ENCODE data around the gene ORAI3. TPM values are rescaled to one million over a fixed set of nuclear protein-coding genes. Genes with fewer than 3 reads are reported as not detected.
A peak's percentile ranks its signal among the peaks of the same experiment; 100 is the strongest.

The ORAI3 gene
- total RNA-seq, 2 donors from 2014 or later = 19.0 to 35.7 TPM

DNA sequence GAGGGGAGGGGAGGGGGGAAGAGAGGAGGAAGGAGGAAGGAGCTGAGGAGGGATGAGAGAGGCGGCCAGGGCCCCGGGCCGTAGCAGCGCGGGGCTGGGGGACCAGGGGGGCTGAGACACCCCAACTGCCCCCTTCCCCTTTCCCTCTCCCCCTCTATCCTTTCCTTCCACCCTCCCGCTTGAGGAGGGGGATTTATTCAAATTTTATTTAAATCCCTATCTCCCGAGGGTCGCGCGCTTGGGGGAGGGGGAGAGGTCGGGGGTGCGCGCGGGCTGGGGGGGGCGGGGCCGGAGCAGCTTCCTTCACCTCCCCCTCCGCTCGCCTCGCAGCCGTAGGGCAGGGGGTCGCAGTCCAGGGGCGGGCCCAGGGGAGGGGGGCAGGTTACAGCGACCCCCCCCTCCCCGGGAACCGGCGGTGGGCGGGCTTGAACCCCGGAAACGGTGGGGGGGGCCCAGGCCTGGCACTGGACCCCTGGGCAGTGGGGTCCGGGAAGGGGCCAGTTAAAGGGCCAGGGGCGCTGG lies 25.3 kb upstream of the ORAI3 start, which contains the start of gene FBXL19:
FBXL19 (plus strand) TSS at position 19 of the 522 bp plus-strand sequence. CDS start 2,183 bp downstream, outside the sequence.
- Histone ChIP-seq H3K4me1 (ENCODE audit: control insufficient read depth in 1 of 2, low read depth in 2 of 2) (peaks cover 5 to 30% of the 10 kb centered on the region in 2 donors), H3K4me3 (peak within 1 kb of the TSS; percentile 70), H3K27me3 (replicated peaks; ENCODE audit: insufficient read depth) (no peaks in the 10 kb centered on the region), H3K27ac (peak within 1 kb of the TSS; percentile 84 to 96), H3K9me3 (no peaks in the 10 kb centered on the region), H3K36me3 (no peaks in the 10 kb centered on the region)
- ATAC-seq (ENCODE audit: insufficient number of reproducible peaks, low FRiP score, low read depth) = no peak
- no peak for DNase-seq (ENCODE audit: low spot score)
- TF ChIP-seq, protein P1, sequence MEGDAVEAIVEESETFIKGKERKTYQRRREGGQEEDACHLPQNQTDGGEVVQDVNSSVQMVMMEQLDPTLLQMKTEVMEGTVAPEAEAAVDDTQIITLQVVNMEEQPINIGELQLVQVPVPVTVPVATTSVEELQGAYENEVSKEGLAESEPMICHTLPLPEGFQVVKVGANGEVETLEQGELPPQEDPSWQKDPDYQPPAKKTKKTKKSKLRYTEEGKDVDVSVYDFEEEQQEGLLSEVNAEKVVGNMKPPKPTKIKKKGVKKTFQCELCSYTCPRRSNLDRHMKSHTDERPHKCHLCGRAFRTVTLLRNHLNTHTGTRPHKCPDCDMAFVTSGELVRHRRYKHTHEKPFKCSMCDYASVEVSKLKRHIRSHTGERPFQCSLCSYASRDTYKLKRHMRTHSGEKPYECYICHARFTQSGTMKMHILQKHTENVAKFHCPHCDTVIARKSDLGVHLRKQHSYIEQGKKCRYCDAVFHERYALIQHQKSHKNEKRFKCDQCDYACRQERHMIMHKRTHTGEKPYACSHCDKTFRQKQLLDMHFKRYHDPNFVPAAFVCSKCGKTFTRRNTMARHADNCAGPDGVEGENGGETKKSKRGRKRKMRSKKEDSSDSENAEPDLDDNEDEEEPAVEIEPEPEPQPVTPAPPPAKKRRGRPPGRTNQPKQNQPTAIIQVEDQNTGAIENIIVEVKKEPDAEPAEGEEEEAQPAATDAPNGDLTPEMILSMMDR (IDR thresholded peaks at IDR 0.05) = no peak

DNA sequence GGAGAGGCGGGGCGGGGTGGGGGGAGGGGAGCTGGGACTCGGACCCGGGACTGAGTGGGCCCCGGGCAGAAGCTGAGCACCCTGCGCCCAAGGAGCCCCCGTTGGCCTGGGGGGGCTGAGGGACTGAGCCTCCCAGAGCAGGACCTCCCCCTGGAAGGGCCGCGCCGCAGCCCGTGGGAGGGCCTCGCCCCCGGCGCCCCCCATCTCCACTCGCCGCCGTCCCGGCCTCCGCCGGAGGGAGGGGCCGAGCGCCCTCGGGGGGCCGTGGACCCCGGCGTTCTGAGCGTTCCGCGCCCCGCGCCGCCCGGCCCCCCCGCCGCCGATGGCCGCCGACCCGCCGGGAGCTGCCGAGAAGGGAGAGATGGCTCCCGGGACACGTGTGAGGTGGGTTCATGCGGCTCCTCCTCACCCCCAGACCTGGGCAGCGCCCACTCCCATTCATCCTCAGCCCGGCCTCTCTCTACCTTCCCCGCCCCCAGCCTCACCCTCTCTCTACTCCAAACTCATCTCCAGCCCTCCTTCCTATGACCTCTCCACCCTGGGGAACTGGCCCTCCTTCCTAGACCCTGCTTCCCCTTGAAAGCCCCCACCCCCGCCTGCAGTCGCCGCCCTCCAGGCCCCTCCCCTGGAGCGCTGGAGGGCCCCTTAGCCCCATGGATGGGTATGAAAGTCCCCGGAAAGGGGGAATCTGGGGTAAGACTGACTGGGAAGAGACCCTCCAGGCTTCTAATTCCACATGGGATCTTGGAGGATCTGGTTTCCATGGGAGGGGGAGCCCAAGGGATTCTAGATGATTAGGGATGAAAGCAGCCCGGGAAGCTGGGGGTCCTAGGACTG lies 24.6 kb upstream of the ORAI3 start:
- TF ChIP-seq, protein P1 (IDR thresholded peaks at IDR 0.05) = no peak
- peak overlapping the region; percentile 70 for H3K4me3 ChIP-seq
- no peak for DNase-seq (ENCODE audit: low spot score)
- no peaks in the 10 kb centered on the region for H3K27me3 ChIP-seq (replicated peaks; ENCODE audit: insufficient read depth)
- ATAC-seq (ENCODE audit: insufficient number of reproducible peaks, low FRiP score, low read depth) = no peak
- H3K9me3 ChIP-seq = no peaks in the 10 kb centered on the region
- H3K27ac ChIP-seq = peak overlapping the region; percentile 20 to 84
- no peaks in the 10 kb centered on the region for H3K36me3 ChIP-seq
- H3K4me1 ChIP-seq (ENCODE audit: control insufficient read depth in 1 of 2, low read depth in 2 of 2) = peaks cover 5 to 30% of the 10 kb centered on the region in 2 donors

DNA sequence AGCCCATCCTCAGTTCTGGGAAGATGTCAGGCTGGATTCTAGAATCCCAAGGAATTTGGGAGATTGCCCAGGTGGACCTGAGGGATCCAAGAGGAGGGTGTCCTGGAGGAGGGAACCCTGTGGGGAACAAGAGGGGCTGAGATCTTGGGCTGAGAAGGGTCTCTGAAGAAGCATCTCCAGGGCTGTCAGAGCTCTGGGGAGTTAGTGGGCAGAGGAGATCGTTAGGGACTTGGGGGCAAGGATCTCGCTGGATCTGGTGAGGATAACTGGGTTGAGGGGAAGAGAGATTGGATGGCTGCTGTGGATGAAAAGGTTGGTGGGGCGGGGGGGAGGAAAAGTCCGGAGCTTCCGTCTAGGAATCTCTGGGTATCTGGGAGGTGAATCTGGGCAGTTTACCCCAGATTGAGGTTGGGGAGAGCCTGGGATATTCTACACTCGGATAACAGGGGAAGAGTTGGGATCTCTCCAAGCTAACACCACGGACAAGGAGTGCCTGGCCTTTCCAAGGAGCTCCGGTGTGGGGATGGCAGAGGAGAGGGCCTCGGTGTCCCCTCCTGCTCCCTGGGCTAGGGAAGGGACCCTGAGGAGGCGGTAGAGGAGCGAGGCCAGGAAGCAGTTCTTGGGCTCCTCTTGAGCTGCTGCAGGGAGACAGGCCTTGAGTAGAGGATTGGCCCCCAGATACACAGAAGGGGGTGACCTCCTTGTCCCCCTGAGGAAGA lies 23.8 kb upstream of the ORAI3 start:
- TF ChIP-seq, protein P1 (IDR thresholded peaks at IDR 0.05) = no peak
- DNase-seq (ENCODE audit: low spot score) = no peak
- ATAC-seq (ENCODE audit: insufficient number of reproducible peaks, low FRiP score, low read depth) = no peak
- Histone ChIP-seq H3K4me3 (peak overlapping the region; percentile 70), H3K27me3 (replicated peaks; ENCODE audit: insufficient read depth) (no peaks in the 10 kb centered on the region), H3K36me3 (peaks cover 4% of the 10 kb centered on the region), H3K4me1 (ENCODE audit: control insufficient read depth in 1 of 2, low read depth in 2 of 2) (peaks cover 5 to 30% of the 10 kb centered on the region in 2 donors), H3K27ac (peak overlapping the region; percentile 20 to 84), H3K9me3 (no peaks in the 10 kb centered on the region)

DNA sequence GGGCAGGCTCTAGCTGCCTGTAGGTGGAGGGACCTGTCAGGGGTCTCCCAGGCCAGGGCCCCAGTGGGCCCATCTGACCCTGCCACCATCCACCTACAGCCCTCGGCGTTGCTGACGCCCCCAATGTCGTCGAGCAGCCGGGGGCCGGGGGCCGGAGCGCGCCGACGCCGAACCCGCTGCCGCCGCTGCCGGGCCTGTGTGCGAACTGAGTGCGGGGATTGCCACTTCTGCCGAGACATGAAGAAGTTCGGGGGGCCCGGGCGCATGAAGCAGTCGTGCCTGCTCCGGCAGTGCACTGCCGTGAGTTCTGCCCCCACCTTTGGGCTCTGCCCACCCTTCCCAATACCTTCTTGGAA lies 23.3 kb upstream of the ORAI3 start:
- DNase-seq (ENCODE audit: low spot score) = no peak
- Histone ChIP-seq H3K27me3 (replicated peaks; ENCODE audit: insufficient read depth) (no peaks in the 10 kb centered on the region), H3K9me3 (no peaks in the 10 kb centered on the region), H3K36me3 (peaks cover 10% of the 10 kb centered on the region), H3K4me1 (ENCODE audit: control insufficient read depth in 1 of 2, low read depth in 2 of 2) (peaks cover 5 to 30% of the 10 kb centered on the region in 2 donors), H3K4me3 (no peak overlapping the region), H3K27ac (no peak overlapping the region)
- TF ChIP-seq, protein P1 (IDR thresholded peaks at IDR 0.05) = no peak
- no peak for ATAC-seq (ENCODE audit: insufficient number of reproducible peaks, low FRiP score, low read depth)
